Smooth muscle cell (in vitro differentiated cells): Measurements from ENCODE around the gene EPB41L2. TPM values are rescaled to one million over a fixed set of nuclear protein-coding genes. Genes with fewer than 3 reads are reported as not detected.

Experiments
- DNase-seq: peaks from one replicate; lab custom pipeline; 2025; ENCODE audit not compliant: unreplicated experiment; lab: John Stamatoyannopoulos, UW
- H2AFZ ChIP-seq: fragments of 200-600 bp; sonication (generic); 2 replicates; pipeline ENCODE4 v1.6.0; 2016; ENCODE audit warnings: antibody characterized with exemption, low read depth, mild to moderate bottlenecking
- H3F3A ChIP-seq: fragments of 200-600 bp; sonication (generic); 2 replicates; pipeline ENCODE4 v1.6.0; 2017; ENCODE audit warnings: antibody characterized with exemption, low read depth
- H3K27ac ChIP-seq: fragments of 200-600 bp; sonication (generic); 2 replicates; pipeline ENCODE4 v1.5.1; 2016; ENCODE audit warnings: low read depth, mild to moderate bottlenecking
- H3K27me3 ChIP-seq: fragments of 200-600 bp; sonication (generic); 2 replicates; pipeline ENCODE4 v1.6.1; 2016; ENCODE audit warnings: low read depth, mild to moderate bottlenecking
- H3K36me3 ChIP-seq: fragments of 200-600 bp; sonication (generic); 2 replicates; pipeline ENCODE4 v1.5.1; 2016; ENCODE audit warnings: low read depth
- H3K4me1 ChIP-seq: fragments of 200-600 bp; sonication (generic); 2 replicates; pipeline ENCODE4 v1.5.1; 2016; ENCODE audit warnings: low read depth
- H3K4me2 ChIP-seq: fragments of 200-600 bp; sonication (generic); 2 replicates; pipeline ENCODE4 v1.6.0; 2016; ENCODE audit warnings: mild to moderate bottlenecking
- H3K4me3 ChIP-seq: fragments of 200-600 bp; sonication (generic); 2 replicates; pipeline ENCODE4 v1.5.1; 2016; ENCODE audit warnings: mild to moderate bottlenecking
- H3K79me2 ChIP-seq: fragments of 200-600 bp; sonication (generic); 2 replicates; pipeline ENCODE4 v1.6.0; 2016; ENCODE audit warnings: low read depth, mild to moderate bottlenecking
- H3K9ac ChIP-seq: fragments of 200-600 bp; sonication (generic); 2 replicates; pipeline ENCODE4 v1.6.0; 2016; ENCODE audit warnings: low read depth
- H3K9me3 ChIP-seq: fragments of 200-600 bp; sonication (generic); replicated peaks from 2 replicates; pipeline ENCODE4 v1.5.1; 2016; ENCODE audit warnings: low read depth
- H4K20me1 ChIP-seq: fragments of 200-600 bp; sonication (generic); 2 replicates; pipeline ENCODE4 v1.6.0; 2016; ENCODE audit warnings: low read depth
- WGBS: methylation state at CpG from one replicate; pipeline ENCODE4 v1.1.7; 2016; ENCODE audit warnings: low lambda C conversion rate; 5-methylcytosine and 5-hydroxymethylcytosine counted together
- polyA plus RNA-seq: library from polyadenylated mRNA; unstranded; fragments of >200 nt; fragmentation: Nextera tagmentation; extraction: Ambion mirVana; gene quantifications from 2 replicates; pipeline ENCODE4 v1.2.1, GENCODE V29; 2016
- total RNA-seq: library from RNA; depleted of rRNA; stranded (reverse); fragments of >200 nt; gene quantifications from 2 replicates; pipeline ENCODE4 v1.2.3, GENCODE V29; 2014
- TF ChIP-seq, protein P1 (sequence below): fragments of 200-600 bp; sonication (generic); IDR thresholded peaks from 2 replicates; pipeline ENCODE4 v1.5.1; 2017; ENCODE audit warnings: borderline replicate concordance, mild to moderate bottlenecking, antibody characterized with exemption; ENCODE audit not compliant: insufficient read depth, poor library complexity, severe bottlenecking

The EPB41L2 gene
- total and polyA plus RNA-seq, 2 experiments from 2014 or later: 40.2 to 44.6 TPM

GRCh38 chr6:130862370-130862769 is 200.7 kb downstream of the EPB41L2 start:
- Histone ChIP-seq H3K9me3 (no peaks in the 10 kb centered on the region), H3F3A (no peaks in the 10 kb centered on the region), H3K4me2 (no peak overlapping the region), H2AFZ (no peak overlapping the region), H3K27ac (no peak overlapping the region), H4K20me1 (no peaks in the 10 kb centered on the region), H3K27me3 (no peaks in the 10 kb centered on the region), H3K9ac (no peak overlapping the region), H3K4me3 (no peak overlapping the region), H3K36me3 (peaks cover 5% of the 10 kb centered on the region), H3K4me1 (no peaks in the 10 kb centered on the region), H3K79me2 (no peaks in the 10 kb centered on the region)
- no peak for DNase-seq
- 97% methylated on average over 2 of the region's 2 CpGs for WGBS
- TF ChIP-seq, protein P1, sequence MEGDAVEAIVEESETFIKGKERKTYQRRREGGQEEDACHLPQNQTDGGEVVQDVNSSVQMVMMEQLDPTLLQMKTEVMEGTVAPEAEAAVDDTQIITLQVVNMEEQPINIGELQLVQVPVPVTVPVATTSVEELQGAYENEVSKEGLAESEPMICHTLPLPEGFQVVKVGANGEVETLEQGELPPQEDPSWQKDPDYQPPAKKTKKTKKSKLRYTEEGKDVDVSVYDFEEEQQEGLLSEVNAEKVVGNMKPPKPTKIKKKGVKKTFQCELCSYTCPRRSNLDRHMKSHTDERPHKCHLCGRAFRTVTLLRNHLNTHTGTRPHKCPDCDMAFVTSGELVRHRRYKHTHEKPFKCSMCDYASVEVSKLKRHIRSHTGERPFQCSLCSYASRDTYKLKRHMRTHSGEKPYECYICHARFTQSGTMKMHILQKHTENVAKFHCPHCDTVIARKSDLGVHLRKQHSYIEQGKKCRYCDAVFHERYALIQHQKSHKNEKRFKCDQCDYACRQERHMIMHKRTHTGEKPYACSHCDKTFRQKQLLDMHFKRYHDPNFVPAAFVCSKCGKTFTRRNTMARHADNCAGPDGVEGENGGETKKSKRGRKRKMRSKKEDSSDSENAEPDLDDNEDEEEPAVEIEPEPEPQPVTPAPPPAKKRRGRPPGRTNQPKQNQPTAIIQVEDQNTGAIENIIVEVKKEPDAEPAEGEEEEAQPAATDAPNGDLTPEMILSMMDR: no peak

- no peak overlapping the region for H3K27ac ChIP-seq
These were observed 203.7 kb downstream of the EPB41L2 start for GRCh38 chr6:130859161-130859867.

GRCh38 chr6:130858498-130859160 is 204.4 kb downstream of the EPB41L2 start:
- TF ChIP-seq, protein P1: no peak
- H3K27me3 ChIP-seq: no peaks in the 10 kb centered on the region
- H3K36me3 ChIP-seq: peaks cover 5% of the 10 kb centered on the region
- no peaks in the 10 kb centered on the region for H3K79me2 ChIP-seq
- H3K27ac ChIP-seq: no peak overlapping the region
- no peak overlapping the region for H3K4me2 ChIP-seq
- DNase-seq: no peak
- no peaks in the 10 kb centered on the region for H3K9me3 ChIP-seq
- WGBS: 48% methylated on average over 2 of the region's 2 CpGs
- H3F3A ChIP-seq: no peaks in the 10 kb centered on the region
- no peak overlapping the region for H2AFZ ChIP-seq
- H3K4me3 ChIP-seq: no peak overlapping the region
- H3K9ac ChIP-seq: no peak overlapping the region
- H3K4me1 ChIP-seq: peaks cover 7% of the 10 kb centered on the region
- H4K20me1 ChIP-seq: no peaks in the 10 kb centered on the region

More at GRCh38 chr6:130859161-130859867, 203.7 kb downstream of the EPB41L2 start:
- Histone ChIP-seq H3K4me2 (no peak overlapping the region), H3F3A (no peaks in the 10 kb centered on the region), H3K27me3 (no peaks in the 10 kb centered on the region), H4K20me1 (no peaks in the 10 kb centered on the region), H3K4me3 (no peak overlapping the region), H3K9ac (no peak overlapping the region), H3K79me2 (no peaks in the 10 kb centered on the region), H3K36me3 (peaks cover 5% of the 10 kb centered on the region), H3K4me1 (peaks cover under 1% of the 10 kb centered on the region), H3K9me3 (no peaks in the 10 kb centered on the region), H2AFZ (no peak overlapping the region)
- 87% methylated on average over 11 of the region's 11 CpGs for WGBS
- no peak for DNase-seq
- TF ChIP-seq, protein P1: no peak

GRCh38 chr6:130858054-130858453 is 205.0 kb downstream of the EPB41L2 start:
- Histone ChIP-seq H3K9ac (no peak overlapping the region), H3K4me3 (no peak overlapping the region), H3K27ac (no peak overlapping the region), H3K27me3 (no peaks in the 10 kb centered on the region), H3K4me2 (no peak overlapping the region), H3F3A (no peaks in the 10 kb centered on the region), H4K20me1 (no peaks in the 10 kb centered on the region), H3K9me3 (no peaks in the 10 kb centered on the region), H3K79me2 (no peaks in the 10 kb centered on the region), H3K4me1 (peaks cover 7% of the 10 kb centered on the region), H3K36me3 (peaks cover 2% of the 10 kb centered on the region), H2AFZ (no peak overlapping the region)
- no peak for DNase-seq
- TF ChIP-seq, protein P1: no peak
- 79% methylated on average over 4 of the region's 4 CpGs for WGBS
